ENCODE measurements around the gene NEK2. TPM values are rescaled to one million over a fixed set of nuclear protein-coding genes. Genes with fewer than 3 reads are reported as not detected.

NEK2 gene
- total RNA-seq, 2 donors from 2014 or later = 42.3 to 101 TPM

DNA sequence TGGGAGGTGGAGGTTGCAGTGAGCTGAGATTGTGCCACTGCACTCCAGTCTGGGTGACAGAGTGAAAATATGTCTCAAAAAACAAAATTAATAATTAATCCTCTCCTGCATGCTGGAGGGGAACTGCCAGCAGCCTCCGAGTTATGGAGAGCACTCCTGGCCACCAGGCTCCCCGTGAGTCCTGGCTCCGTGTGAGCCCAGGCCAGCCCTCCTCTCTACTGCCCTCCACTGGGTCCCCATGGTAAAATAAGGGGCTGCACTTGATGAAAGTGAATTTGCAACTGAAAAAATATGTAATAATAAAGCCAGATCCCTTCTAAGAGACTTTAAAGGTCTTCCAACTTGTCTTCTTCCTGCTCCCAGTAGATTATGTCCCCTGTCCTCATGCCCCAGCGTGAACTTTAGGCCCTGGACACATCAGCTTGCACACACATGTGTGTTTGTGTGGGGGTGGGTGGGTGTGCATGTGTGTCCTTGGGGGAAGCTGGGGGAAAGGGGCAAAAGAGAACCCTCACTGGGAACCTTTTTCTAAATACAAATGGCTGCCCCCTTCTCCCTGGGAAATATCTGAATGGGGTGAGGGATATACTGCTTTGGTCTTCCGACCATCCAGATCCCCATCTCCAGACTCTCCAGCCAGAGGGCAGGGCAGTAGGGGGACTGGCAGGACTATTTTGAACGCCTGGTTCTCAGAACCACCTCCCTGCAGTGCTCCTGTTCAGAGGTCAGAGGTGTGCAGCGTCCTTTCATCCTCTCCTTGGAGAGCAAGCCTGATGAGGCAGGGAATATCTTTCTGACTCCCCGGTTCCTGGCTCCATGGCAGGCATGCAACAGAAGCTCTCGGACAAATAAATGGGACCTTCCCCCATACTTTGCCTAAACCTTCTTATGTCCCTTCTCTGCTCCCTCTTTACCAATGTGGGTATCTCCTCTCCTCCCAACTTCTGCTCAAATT lies 26.2 kb downstream of the NEK2 start:
- peaks cover 12% of the 10 kb centered on the region for H3K4me1 Mint-ChIP-seq
- no peak overlapping the region for H3K27ac ChIP-seq (ENCODE audit: low read depth, low read length)
- no peak for DNase-seq
- no peak overlapping the region for H3K4me3 Mint-ChIP-seq
- no peak overlapping the region for H3K4me3 ChIP-seq (ENCODE audit: low read length)
- no peaks in the 10 kb centered on the region for H3K36me3 Mint-ChIP-seq (ENCODE audit: low read depth)
- H3K27me3 Mint-ChIP-seq (ENCODE audit: insufficient read depth) = peaks cover 20% of the 10 kb centered on the region
- H3K4me1 ChIP-seq (ENCODE audit: control insufficient read depth, insufficient read depth, low read length) = no peaks in the 10 kb centered on the region
- H3K9me3 ChIP-seq (ENCODE audit: control insufficient read depth, low read length) = no peaks in the 10 kb centered on the region
- WGBS, 2 experiments (ENCODE audit: insufficient coverage in 1 of 2, insufficient read length in 1 of 2) = 83 to 97% methylated on average over 5 to 9 of the region's 9 CpGs
- no peak overlapping the region for H3K9ac ChIP-seq (ENCODE audit: extremely low read depth, low read length, poor library complexity, severe bottlenecking)
- H3K27ac Mint-ChIP-seq = no peak overlapping the region
- H3K9me3 Mint-ChIP-seq = no peaks in the 10 kb centered on the region
- no peaks in the 10 kb centered on the region for H3K27me3 ChIP-seq (ENCODE audit: control insufficient read depth, insufficient read depth, low read length, poor library complexity, severe bottlenecking)
- no peaks in the 10 kb centered on the region for H3K36me3 ChIP-seq (ENCODE audit: control insufficient read depth, insufficient read depth, low read length)
- TF ChIP-seq, protein P1, sequence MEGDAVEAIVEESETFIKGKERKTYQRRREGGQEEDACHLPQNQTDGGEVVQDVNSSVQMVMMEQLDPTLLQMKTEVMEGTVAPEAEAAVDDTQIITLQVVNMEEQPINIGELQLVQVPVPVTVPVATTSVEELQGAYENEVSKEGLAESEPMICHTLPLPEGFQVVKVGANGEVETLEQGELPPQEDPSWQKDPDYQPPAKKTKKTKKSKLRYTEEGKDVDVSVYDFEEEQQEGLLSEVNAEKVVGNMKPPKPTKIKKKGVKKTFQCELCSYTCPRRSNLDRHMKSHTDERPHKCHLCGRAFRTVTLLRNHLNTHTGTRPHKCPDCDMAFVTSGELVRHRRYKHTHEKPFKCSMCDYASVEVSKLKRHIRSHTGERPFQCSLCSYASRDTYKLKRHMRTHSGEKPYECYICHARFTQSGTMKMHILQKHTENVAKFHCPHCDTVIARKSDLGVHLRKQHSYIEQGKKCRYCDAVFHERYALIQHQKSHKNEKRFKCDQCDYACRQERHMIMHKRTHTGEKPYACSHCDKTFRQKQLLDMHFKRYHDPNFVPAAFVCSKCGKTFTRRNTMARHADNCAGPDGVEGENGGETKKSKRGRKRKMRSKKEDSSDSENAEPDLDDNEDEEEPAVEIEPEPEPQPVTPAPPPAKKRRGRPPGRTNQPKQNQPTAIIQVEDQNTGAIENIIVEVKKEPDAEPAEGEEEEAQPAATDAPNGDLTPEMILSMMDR (conservative IDR thresholded peaks at IDR 0.05) = no peak

DNA sequence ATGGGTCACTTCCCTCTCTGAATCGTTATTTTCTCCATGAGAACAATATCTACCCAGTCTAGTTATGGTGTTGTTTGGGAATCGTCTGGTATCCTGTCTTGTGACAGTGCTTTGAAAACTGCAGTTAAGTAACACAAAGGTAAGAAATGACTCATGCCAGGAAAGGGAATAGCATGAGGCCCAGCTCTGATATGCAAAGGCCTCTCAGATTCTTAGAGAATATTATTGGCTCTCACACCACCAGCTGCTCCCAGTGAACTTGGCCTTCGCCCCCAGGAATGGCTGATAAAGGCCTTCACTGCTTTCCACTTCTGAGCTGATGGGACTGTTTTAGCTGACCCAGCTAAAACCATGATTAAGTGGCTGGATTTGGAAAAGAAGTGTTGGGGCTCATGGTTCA lies 27.1 kb downstream of the NEK2 start:
- peaks cover 7% of the 10 kb centered on the region for H3K4me1 ChIP-seq (ENCODE audit: control insufficient read depth, insufficient read depth, low read length)
- no peak overlapping the region for H3K4me3 ChIP-seq (ENCODE audit: low read length)
- TF ChIP-seq, protein P1 (conservative IDR thresholded peaks at IDR 0.05) = no peak
- peaks cover 12% of the 10 kb centered on the region for H3K4me1 Mint-ChIP-seq
- no peak for DNase-seq
- no peak overlapping the region for H3K9ac ChIP-seq (ENCODE audit: extremely low read depth, low read length, poor library complexity, severe bottlenecking)
- 83 to 86% methylated on average over 2 to 3 of the region's 3 CpGs for WGBS, 2 experiments (ENCODE audit: insufficient coverage in 1 of 2, insufficient read length in 1 of 2)
- no peaks in the 10 kb centered on the region for H3K36me3 ChIP-seq (ENCODE audit: control insufficient read depth, insufficient read depth, low read length)
- H3K27me3 ChIP-seq (ENCODE audit: control insufficient read depth, insufficient read depth, low read length, poor library complexity, severe bottlenecking) = no peaks in the 10 kb centered on the region
- no peak overlapping the region for H3K27ac ChIP-seq (ENCODE audit: low read depth, low read length)
- no peaks in the 10 kb centered on the region for H3K9me3 Mint-ChIP-seq
- H3K27me3 Mint-ChIP-seq (ENCODE audit: insufficient read depth) = peaks cover 18% of the 10 kb centered on the region
- H3K36me3 Mint-ChIP-seq (ENCODE audit: low read depth) = no peaks in the 10 kb centered on the region
- H3K27ac Mint-ChIP-seq = no peak overlapping the region
- H3K9me3 ChIP-seq (ENCODE audit: control insufficient read depth, low read length) = no peaks in the 10 kb centered on the region
- H3K4me3 Mint-ChIP-seq = no peak overlapping the region

DNA sequence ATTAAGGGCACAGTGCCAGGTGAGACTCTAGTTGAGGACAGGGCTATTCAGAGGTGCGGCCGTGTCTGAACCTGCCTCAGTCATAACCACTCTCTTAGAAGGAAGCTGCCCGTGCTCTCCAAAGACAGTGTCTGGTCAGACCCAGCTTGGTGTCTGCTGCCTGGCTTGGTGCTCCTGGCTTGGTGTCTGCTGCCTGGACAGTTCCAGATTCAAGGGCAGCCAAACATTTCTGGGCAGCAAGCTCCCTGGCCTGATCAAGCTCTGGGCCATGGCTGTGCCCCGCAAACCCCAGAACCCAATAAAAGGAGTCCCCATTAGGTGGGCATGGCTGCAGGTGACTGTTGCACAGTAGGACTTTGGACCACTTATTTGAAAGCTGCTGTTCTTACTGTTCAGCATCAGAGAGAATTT lies 27.7 kb downstream of the NEK2 start:
- no peak overlapping the region for H3K9ac ChIP-seq (ENCODE audit: extremely low read depth, low read length, poor library complexity, severe bottlenecking)
- H3K4me1 ChIP-seq (ENCODE audit: control insufficient read depth, insufficient read depth, low read length) = peaks cover 11% of the 10 kb centered on the region
- H3K27ac ChIP-seq (ENCODE audit: low read depth, low read length) = no peak overlapping the region
- Mint-ChIP-seq H3K36me3 (ENCODE audit: low read depth) (no peaks in the 10 kb centered on the region), H3K9me3 (no peaks in the 10 kb centered on the region), H3K4me3 (no peak overlapping the region), H3K27ac (no peak overlapping the region), H3K4me1 (peaks cover 17% of the 10 kb centered on the region), H3K27me3 (ENCODE audit: insufficient read depth) (peaks cover 16% of the 10 kb centered on the region)
- TF ChIP-seq, protein P1 (conservative IDR thresholded peaks at IDR 0.05) = no peak
- no peaks in the 10 kb centered on the region for H3K27me3 ChIP-seq (ENCODE audit: control insufficient read depth, insufficient read depth, low read length, poor library complexity, severe bottlenecking)
- no peak for DNase-seq
- no peaks in the 10 kb centered on the region for H3K9me3 ChIP-seq (ENCODE audit: control insufficient read depth, low read length)
- H3K4me3 ChIP-seq (ENCODE audit: low read length) = no peak overlapping the region
- 93% methylated on average over 3 to 4 of the region's 4 CpGs for WGBS, 2 experiments (ENCODE audit: insufficient coverage in 1 of 2, insufficient read length in 1 of 2)
- H3K36me3 ChIP-seq (ENCODE audit: control insufficient read depth, insufficient read depth, low read length) = no peaks in the 10 kb centered on the region
